ENCODE results near the gene PDK2.

PDK2 gene

GRCh38 chr17:50134206-50135110 is 39.3 kb downstream of the PDK2 start:
- H2AFZ ChIP-seq (ENCODE audit: low read depth, low read length, severe bottlenecking) = no peak overlapping the region
- H3K9me3 ChIP-seq (ENCODE audit: insufficient read depth, low read length) = no peaks in the 10 kb centered on the region
- no peaks in the 10 kb centered on the region for H4K20me1 ChIP-seq (ENCODE audit: low read depth, low read length)
- H3F3A ChIP-seq (ENCODE audit: insufficient read depth) = 0 out of 2 replicates have a peak, but pooled peaks cover 4% of the 10 kb centered on the region
- no peak overlapping the region for H3K27ac ChIP-seq (ENCODE audit: low read depth, low read length)
- no peak for TF ChIP-seq EZH2phosphoT487 (conservative IDR thresholded peaks at IDR 0.05; ENCODE audit: low read length)
- no peak for TF ChIP-seq CTCF (IDR thresholded peaks at IDR 0.05; ENCODE audit: insufficient read depth, low read length, poor library complexity, severe bottlenecking)
- no peak overlapping the region for H3K4me3 ChIP-seq (ENCODE audit: insufficient read depth, low read length, poor library complexity, severe bottlenecking)
- H3K4me2 ChIP-seq (ENCODE audit: low read depth, low read length, poor library complexity, severe bottlenecking) = no peak overlapping the region
- H3K79me2 ChIP-seq (ENCODE audit: insufficient read depth, low read length) = no peaks in the 10 kb centered on the region
- no peak overlapping the region for H3K9ac ChIP-seq (ENCODE audit: low read length)
- no peaks in the 10 kb centered on the region for H3K9me2 ChIP-seq (replicated peaks; ENCODE audit: insufficient read depth, low read length)
- peaks cover 13% of the 10 kb centered on the region for H3K36me3 ChIP-seq (ENCODE audit: low read length)
- H3K27me3 ChIP-seq (ENCODE audit: low read length) = no peaks in the 10 kb centered on the region

DNA sequence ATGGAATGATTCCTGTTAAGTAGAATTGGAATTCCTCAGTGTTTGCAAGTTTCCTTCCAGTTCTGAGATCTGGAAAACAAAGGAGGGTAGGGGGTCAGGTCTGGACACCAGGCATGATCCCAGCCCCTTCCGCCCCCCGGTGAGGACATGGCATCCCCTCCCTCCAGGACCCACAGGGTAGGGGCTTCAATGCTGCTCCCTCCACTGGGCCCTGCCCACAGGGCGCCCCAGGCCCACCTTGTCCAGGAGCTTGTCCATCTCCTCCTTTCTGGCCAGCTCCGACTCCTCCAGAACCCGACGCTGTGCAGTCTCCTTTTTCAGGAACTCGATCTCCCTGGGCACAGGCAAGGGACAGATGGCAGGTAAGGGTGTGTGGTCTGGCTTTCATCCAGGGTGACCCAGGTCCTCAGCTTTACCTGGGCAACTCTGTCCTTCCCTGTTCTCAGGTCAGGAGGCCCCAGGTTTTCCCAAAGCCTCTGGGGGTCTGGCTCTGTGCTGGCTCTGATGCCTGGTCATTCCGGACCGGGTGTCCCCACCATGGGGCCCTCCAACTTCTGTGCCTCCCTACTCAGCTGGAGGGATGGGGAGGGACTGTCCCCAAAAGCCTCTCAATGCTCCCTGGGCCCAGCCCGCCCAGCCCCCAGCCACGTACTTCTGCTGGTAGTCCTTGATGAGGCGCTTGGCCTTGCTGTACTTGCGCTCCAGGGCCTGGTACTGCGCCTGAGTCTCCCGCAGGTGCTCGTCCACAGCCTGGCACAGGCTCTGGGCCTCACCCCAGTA is 40.4 kb downstream of the PDK2 start:
- no peak overlapping the region for H2AFZ ChIP-seq (ENCODE audit: low read depth, low read length, severe bottlenecking)
- no peaks in the 10 kb centered on the region for H4K20me1 ChIP-seq (ENCODE audit: low read depth, low read length)
- H3K9me2 ChIP-seq (replicated peaks; ENCODE audit: insufficient read depth, low read length) = no peaks in the 10 kb centered on the region

GRCh38 chr17:50136096-50136687 is 41.0 kb downstream of the PDK2 start:
- H3K27ac ChIP-seq (ENCODE audit: low read depth, low read length) = no peak overlapping the region
- no peaks in the 10 kb centered on the region for H3K27me3 ChIP-seq (ENCODE audit: low read length)
- peaks cover 15% of the 10 kb centered on the region for H3K36me3 ChIP-seq (ENCODE audit: low read length)
- H2AFZ ChIP-seq (ENCODE audit: low read depth, low read length, severe bottlenecking) = no peak overlapping the region
- H3F3A ChIP-seq (ENCODE audit: insufficient read depth) = 0 out of 2 replicates have a peak, but pooled peaks cover 4% of the 10 kb centered on the region
- H4K20me1 ChIP-seq (ENCODE audit: low read depth, low read length) = no peaks in the 10 kb centered on the region
- H3K79me2 ChIP-seq (ENCODE audit: insufficient read depth, low read length) = no peaks in the 10 kb centered on the region
- no peak overlapping the region for H3K4me3 ChIP-seq (ENCODE audit: insufficient read depth, low read length, poor library complexity, severe bottlenecking)
- no peak overlapping the region for H3K4me2 ChIP-seq (ENCODE audit: low read depth, low read length, poor library complexity, severe bottlenecking)
- no peaks in the 10 kb centered on the region for H3K9me3 ChIP-seq (ENCODE audit: insufficient read depth, low read length)
- no peaks in the 10 kb centered on the region for H3K9me2 ChIP-seq (replicated peaks; ENCODE audit: insufficient read depth, low read length)
- H3K9ac ChIP-seq (ENCODE audit: low read length) = no peak overlapping the region
- no peak for TF ChIP-seq EZH2phosphoT487 (conservative IDR thresholded peaks at IDR 0.05; ENCODE audit: low read length)

More for the DNA sequence above, 40.4 kb downstream of the PDK2 start:
- Histone ChIP-seq H3K9me3 (ENCODE audit: insufficient read depth, low read length) (no peaks in the 10 kb centered on the region), H3K4me2 (ENCODE audit: low read depth, low read length, poor library complexity, severe bottlenecking) (no peak overlapping the region), H3K4me3 (ENCODE audit: insufficient read depth, low read length, poor library complexity, severe bottlenecking) (no peak overlapping the region), H3K27ac (ENCODE audit: low read depth, low read length) (no peak overlapping the region), H3K36me3 (ENCODE audit: low read length) (peaks cover 15% of the 10 kb centered on the region), H3K79me2 (ENCODE audit: insufficient read depth, low read length) (no peaks in the 10 kb centered on the region), H3K9ac (ENCODE audit: low read length) (no peak overlapping the region), H3K27me3 (ENCODE audit: low read length) (no peaks in the 10 kb centered on the region), H3F3A (ENCODE audit: insufficient read depth) (0 out of 2 replicates have a peak, but pooled peaks cover 4% of the 10 kb centered on the region)
- TF ChIP-seq CTCF (IDR thresholded peaks at IDR 0.05; ENCODE audit: insufficient read depth, low read length, poor library complexity, severe bottlenecking) (no peak), EZH2phosphoT487 (conservative IDR thresholded peaks at IDR 0.05; ENCODE audit: low read length) (no peak)
